GM12801 (cell line): ENCODE data around the gene XKR7.

Experiments used
- CTCF ChIP-seq: IDR thresholded peaks from one replicate; pipeline ENCODE4 v1.5.1; 2011; ENCODE audit warnings: control low read depth; ENCODE audit not compliant: insufficient read length; ENCODE audit errors: extremely low read depth

The XKR7 gene

DNA sequence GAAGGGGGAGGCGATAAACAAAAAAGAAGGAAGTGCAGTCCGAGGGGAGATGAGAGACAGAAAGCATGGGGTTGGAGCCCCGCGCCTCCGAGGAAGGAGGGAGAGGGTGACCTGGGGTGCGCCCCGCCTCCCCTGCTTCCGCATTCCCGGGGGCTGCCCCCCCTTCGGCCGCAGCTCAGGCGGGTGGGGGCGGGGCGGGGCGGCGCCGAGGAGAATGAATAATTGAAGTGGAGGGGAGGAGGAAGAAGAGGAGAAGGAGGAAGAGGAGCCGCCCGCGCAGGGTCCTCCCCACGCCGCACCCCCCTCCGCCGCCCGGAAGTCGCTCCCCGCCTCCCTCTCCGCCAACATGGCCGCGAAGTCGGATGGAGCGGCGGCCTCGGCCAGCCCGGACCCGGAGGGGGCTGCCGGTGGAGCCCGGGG lies at the start of gene XKR7:
Gene XKR7 (plus strand): TSS at position 322 of the 420 bp plus-strand sequence. CDS start 25 bp downstream, at position 347.
- no peak for TF ChIP-seq CTCF

DNA sequence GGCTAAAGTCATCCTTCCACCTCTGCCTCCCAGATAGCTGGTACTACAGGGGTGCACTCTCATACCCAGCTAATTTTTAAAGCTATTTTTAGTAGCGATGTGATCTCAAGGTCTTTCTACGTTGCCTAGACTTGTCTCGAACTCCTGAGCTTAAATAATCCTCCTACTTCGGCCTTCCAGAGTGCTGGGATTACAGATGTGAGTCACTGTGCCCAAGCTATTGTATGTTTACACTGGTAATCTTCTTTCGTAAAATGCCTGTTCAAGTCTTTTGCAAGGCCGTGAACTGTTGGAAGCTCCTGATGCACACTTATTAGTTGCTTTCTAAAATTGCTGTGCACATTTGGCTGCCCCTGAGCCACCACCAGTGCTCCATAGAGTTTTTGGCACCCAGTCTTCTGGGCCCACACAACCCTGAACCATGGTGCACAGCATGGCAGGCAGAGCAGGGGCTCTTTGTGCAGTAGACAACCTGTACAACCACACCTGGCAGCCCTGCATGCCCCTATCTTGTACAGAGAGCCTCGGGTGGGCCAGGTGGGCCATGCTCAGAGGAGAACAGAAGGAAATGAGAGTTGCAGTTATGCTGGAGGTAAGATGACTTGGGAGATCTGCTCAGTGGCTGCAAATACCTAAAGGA lies 49.4 kb upstream of the XKR7 start:
- no peak for TF ChIP-seq CTCF

- no peak for TF ChIP-seq CTCF
Measured at GRCh38 chr20:31919410-31920155, 48.4 kb upstream of the XKR7 start.

GRCh38 chr20:31920275-31920855 lies 47.6 kb upstream of the XKR7 start:
- TF ChIP-seq CTCF = no peak

DNA sequence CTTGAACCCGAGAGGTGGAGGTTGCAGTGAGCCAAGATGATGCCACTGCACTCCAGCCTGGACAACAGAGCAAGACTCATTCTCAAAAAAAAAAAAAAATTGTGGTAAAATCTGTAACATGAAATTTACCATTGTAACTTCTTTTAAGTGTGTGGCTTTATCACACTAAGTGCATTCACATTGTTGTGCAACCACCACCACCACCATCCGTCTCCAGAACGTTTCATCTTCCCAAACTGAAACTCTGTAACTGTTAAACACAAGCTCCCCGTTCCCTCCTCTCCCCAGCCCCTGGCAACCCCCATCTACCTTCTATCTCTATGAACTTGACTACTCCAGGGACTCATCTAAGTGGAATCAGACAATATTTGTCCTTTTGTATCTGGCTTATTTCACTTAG lies 45.8 kb upstream of the XKR7 start:
- no peak for TF ChIP-seq CTCF

- TF ChIP-seq CTCF = no peak
Measured at GRCh38 chr20:31922588-31922987, 45.4 kb upstream of the XKR7 start.
